Amygdala (tissue), 56 donors: ENCODE results near the gene HS2ST1.
"Not testable (repeated sequence)": the region's sequence is repeated elsewhere in the genome, so short reads cannot be mapped to it uniquely, and the experiment has no call there.

Experiments used
- DNase-seq, 56 donors: peaks; one replicate each; lab custom pipeline; 2025; lab: John Stamatoyannopoulos, UW

Gene HS2ST1

DNA sequence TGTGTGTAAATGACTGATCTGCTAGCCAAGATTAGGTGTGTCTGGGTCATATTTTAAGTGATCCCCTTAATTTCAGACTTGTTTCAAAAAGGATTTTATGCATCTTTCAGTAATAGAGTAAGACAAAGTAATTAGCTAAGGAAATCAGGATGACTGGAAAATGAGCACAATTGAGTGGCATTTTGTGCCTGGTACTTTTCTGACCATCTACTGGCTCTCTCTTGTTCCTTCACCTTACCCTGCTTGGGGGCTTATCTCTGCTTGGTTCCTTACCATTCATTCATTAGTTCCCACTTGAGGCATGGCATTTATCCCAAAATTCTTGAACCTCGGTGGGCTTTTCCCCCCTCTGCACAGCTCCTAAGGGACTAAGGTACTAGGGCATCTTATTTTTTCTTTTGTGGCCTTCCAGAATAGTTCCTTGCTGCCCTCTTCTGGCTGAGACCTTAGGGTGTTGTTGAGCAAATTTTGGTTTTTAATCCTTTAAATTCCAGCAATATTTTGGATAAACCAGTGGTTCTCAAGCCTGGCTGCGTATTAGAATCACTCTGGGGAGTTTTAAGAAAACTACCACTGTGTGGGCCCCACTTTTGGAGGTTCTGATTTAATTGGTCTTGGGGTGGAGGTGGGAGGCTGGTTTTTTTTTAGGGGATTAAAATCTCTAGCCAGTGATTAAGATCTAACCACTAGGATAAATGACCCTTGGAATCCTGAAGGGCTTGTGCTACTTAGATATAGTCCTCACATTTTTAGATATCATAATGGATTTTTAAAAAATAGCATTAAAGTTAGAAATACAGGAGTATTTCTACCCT, 50.8 kb downstream of the HS2ST1 start:
- DNase-seq, result peak in 4 of 56 donors; percentile 1 to 38 (median 4)

DNA sequence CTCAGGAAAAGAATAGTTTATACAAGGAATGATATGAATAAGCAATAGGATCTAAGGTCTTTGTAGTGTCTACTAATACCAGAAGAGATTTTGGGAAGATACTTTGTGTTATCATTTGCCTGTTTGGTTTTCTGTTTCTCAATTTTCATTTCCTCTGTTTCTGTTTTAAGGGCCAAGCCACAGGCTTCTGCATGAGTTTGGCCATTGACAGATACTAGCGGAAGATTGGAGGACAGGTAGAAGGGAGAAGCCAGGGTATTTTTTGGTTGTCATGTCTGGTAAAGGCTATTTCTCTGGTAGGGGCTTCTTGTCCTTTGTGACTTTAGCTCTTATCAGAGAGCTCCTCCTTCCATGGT, 51.4 kb downstream of the HS2ST1 start:
- no peak for DNase-seq

DNA sequence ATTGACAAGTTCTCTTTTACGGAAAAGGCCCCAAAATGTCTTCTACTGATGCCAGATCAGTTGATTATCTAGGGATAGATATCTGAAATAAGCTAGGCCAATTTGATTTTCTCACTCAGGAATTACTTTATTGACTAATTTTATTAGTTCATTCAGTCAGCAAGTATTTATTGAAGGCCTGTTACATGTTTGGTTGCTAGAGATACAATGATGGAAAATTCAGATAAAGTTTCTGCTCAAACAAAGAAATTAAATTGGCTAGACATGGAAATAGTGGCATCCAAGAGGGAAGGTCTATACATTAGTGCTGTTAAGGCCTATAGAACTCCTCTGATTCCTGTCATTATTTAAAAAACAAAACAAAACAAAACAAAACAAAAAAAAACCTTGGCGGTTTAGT, 56.5 kb downstream of the HS2ST1 start:
- no peak for DNase-seq

- DNase-seq, result no peak
These were observed 57.3 kb downstream of the HS2ST1 start for GRCh38 chr1:86971778-86972177.

- no peak for DNase-seq
These were observed 57.8 kb downstream of the HS2ST1 start for GRCh38 chr1:86972262-86972661.

- no peak for DNase-seq
These were observed 61.6 kb downstream of the HS2ST1 start for GRCh38 chr1:86975993-86976550.

DNA sequence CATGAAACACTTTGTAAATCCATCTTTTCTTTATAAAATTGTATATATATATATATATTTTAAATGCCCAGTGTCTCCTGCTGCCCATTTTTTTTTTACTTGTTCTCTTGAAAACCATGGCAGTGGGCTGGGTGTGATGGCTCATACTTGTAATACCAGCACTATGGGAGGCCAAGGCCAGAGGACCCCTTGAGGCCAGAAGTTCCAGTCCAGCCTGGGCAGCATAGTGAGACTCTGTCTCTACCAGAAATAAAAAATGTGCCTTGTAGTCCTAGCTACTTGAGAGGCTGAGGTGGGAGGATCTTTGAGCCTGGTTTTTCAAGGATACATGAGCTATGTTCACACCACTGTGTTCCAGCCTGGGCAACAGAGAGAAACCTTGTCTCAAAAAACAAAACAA, 62.2 kb downstream of the HS2ST1 start:
- DNase-seq, result no peak

DNA sequence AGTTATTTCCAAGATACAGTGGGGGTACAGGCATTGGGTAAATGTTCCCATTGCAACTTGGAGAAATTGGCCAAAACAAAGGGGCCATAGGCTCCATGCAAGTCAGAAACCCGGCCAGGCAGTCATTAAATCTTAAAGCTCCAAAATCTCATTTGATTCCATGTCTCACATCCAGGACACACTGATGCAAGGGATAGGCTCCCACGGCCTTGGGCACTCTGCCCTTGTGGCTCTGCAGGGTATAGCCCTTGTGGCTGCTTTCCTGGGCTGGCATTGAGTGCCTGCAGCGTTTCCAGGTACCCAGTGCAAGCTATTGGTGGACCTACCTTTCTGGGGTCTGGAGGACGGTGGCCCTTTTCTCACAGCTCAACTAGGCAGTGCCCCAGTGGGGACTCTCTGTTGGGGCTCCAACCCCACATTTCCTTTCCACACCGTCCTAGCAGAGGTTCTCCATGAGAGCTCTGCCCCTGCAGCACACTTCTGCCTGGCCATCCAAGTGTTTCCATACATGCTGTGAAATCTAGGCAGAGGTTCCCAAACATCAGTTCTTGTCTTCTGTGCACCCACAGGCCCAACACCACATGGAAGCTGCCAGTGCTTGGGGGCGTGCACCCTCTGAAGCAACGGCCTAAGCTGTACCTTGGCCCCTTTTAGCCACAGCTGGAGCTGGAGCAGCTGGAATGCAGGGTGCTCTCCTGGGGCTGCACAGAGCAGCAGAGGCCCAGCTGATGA, 67.2 kb downstream of the HS2ST1 start:
- no peak for DNase-seq

- not testable (repeated sequence) for DNase-seq
These were observed 69.2 kb downstream of the HS2ST1 start for GRCh38 chr1:86983677-86984076.

- DNase-seq, result no peak
These were observed 73.0 kb downstream of the HS2ST1 start for GRCh38 chr1:86987446-86987845.

DNA sequence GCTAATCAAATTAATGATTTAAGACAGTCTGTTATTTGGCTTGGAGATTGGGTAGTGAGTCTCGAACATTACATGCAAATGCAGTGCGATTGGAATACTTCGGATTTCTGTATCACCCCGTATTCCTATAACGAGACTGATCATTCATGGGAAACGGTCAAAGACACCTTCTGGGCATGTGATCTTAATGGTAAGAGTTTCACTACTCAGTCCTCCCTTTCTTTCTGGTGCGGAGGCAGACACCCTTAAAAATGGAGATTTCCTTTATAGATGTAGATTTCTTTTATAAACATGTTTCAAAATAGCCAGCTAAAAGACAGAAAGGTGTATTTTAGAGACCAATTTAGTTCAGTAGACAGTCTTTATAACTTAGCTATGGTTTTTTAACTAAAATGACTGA, 74.4 kb downstream of the HS2ST1 start:
- no peak for DNase-seq

- DNase-seq, result not testable (repeated sequence)
These were observed 75.3 kb downstream of the HS2ST1 start for GRCh38 chr1:86989690-86990089.

DNA sequence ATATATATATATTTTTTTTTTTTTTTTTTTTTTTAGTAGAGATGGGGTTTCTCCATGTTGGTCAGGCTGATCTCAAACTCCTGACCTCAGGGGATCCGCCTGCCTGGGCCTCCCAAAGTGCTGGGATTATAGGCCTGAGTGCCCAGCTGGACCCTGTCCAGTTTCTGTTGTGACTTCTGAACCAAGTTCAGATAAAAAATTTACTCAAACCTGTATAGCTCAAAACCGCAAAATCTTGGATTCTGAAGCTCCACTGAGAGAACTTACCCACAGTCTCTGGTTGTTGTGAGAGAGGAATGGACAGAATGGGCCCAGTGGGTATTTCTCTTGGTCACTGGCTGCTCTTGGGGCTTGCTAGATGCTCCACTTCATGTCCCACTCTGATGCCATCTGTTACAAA, 76.4 kb downstream of the HS2ST1 start:
- DNase-seq, result no peak

DNA sequence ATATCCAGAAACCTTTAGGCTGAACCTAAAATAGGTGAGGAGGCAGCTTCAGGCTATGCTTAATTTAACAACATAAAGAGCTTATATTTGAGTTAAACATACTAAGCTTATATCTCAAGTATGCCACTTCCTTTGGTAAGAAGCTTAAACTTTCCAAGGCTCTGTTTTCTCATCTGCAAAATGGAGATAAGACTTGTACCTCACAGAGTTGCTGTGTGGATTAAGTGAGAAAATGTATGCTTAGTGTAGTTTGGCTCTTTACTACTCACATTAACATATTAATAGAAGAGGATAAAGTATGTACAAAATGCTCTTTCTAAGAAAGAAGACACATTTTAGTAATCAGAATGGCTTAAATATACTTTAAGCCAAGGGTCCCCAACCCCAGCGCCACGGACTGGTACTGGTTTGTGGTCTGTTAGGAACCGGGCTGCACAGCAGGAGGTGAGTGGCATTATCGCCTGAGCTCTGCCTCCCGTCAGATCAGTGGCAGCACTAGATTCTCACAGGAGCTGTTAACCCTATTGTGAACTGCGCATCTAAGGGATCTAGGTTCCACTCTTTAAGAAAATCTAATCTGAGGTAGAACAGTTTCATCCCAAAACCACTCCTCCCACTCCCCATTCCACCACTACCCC, 77.2 kb downstream of the HS2ST1 start:
- no peak for DNase-seq

- DNase-seq, result no peak
These were observed 78.4 kb downstream of the HS2ST1 start for GRCh38 chr1:86992861-86993260.

- no peak for DNase-seq
These were observed 79.0 kb downstream of the HS2ST1 start for GRCh38 chr1:86993269-86993985.

DNA sequence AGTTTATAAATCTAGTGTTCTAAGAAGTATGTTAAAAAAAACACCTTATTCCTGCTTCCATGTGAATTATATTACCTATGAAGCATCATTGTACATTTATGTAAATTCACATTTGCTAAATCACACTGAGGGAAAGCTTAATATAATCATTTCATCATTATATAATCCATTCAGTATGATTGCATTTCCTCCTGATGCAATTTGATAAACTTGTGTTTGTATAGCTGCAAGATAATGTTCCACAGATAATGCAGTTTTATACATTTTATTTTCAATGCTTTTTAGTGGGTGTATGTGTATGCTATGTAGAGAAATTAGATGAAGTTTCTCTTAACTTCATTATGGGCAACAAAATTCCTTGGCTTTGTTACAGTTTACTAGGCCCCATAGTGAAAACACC, 79.6 kb downstream of the HS2ST1 start:
- no peak for DNase-seq

GRCh38 chr1:86997538-86997937, 83.1 kb downstream of the HS2ST1 start:
- no peak for DNase-seq

DNA sequence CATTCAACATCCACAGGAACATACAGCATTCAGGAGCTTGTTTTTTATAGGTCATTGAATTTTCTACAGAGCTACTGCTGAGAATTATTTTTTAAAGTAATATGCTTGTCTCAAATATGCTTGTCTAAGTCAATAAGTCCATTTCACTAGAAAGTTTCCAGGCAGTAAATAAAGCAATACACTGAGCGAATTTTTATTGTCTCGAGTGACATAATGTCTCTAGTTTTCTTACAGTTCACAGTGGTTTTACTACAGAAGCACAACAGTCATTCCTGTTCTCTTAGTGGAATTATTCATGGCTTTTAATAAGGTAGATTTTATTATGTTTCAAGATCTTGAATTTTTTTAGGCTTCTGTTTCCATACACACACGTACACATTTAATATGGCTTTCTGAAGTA, 83.8 kb downstream of the HS2ST1 start:
- DNase-seq, result no peak

DNA sequence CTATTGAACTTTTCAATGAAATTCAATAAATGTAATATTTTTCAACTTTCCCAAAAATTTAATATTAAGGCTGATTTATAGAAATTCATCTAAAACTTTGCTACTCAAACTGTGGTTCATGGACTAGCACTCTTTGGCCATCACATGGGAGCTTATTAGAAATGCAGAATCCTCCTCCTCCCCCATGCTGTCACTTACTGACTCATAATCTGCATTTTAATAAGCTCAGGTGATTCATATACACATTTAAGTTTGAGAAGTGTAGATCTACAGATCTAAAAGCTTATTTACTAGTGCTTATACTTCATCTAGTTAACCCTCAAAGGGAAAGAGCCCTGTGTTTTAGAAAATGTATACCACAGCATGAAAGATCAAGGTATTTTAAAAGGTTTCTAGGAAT, 84.3 kb downstream of the HS2ST1 start:
- no peak for DNase-seq

GRCh38 chr1:87000460-87000859, 86.0 kb downstream of the HS2ST1 start:
- no peak for DNase-seq
